Astrocyte (in vitro differentiated cells and primary cell): ENCODE results near the gene DNAH3. TPM values are rescaled to one million over a fixed set of nuclear protein-coding genes. Genes with fewer than 3 reads are reported as not detected.

Experiments
- DNase-seq: peaks from one replicate; pipeline ENCODE4 v3.0.0-alpha.2; 2010; ENCODE audit warnings: low read depth
- FAIRE-seq: peaks from 2 replicates; lab custom pipeline; 2011; peaks lifted over from hg19 to GRCh38; lab: Jason Lieb, UNC
- H2AFZ ChIP-seq: 2 replicates; pipeline ENCODE4 v1.6.0; 2012; ENCODE audit warnings: low read depth, low read length, inconsistent platforms
- H3K27ac ChIP-seq: 2 replicates; pipeline ENCODE4 v1.5.1; 2011; ENCODE audit warnings: low read depth, low read length, inconsistent platforms
- H3K27me3 ChIP-seq: 2 replicates; pipeline ENCODE4 v1.6.0; 2011; ENCODE audit warnings: low read length, inconsistent platforms; ENCODE audit not compliant: insufficient read depth
- H3K36me3 ChIP-seq: 2 replicates; pipeline ENCODE4 v1.5.1; 2011; ENCODE audit warnings: low read length, inconsistent platforms; ENCODE audit not compliant: insufficient read depth
- H3K4me1 ChIP-seq: 2 replicates; pipeline ENCODE4 v1.5.1; 2011; ENCODE audit warnings: low read length, inconsistent platforms; ENCODE audit not compliant: insufficient read depth
- H3K4me2 ChIP-seq: 2 replicates; pipeline ENCODE4 v1.6.0; 2012; ENCODE audit warnings: low read length, inconsistent platforms
- H3K4me3 ChIP-seq: 2 replicates; pipeline ENCODE4 v1.5.1; 2011; ENCODE audit warnings: low read depth, mild to moderate bottlenecking, low read length, inconsistent platforms; ENCODE audit not compliant: insufficient read depth
- H3K79me2 ChIP-seq: 2 replicates; pipeline ENCODE4 v1.6.0; 2012; ENCODE audit warnings: mild to moderate bottlenecking, low read length, inconsistent platforms; ENCODE audit not compliant: insufficient read depth
- H3K9ac ChIP-seq: 2 replicates; pipeline ENCODE4 v1.6.0; 2012; ENCODE audit warnings: mild to moderate bottlenecking, low read length, inconsistent platforms
- H3K9me3 ChIP-seq: 2 replicates; pipeline ENCODE4 v1.5.1; 2012; ENCODE audit warnings: low read depth, mild to moderate bottlenecking, low read length, inconsistent platforms; ENCODE audit not compliant: insufficient read depth
- H4K20me1 ChIP-seq: 2 replicates; pipeline ENCODE4 v1.6.0; 2012; ENCODE audit warnings: low read length, inconsistent platforms; ENCODE audit not compliant: insufficient read depth
- H3K27ac Mint-ChIP-seq: one replicate; pipeline ENCODE4 v1.8.0; 2021; ENCODE audit warnings: mild to moderate bottlenecking, mixed read lengths; ENCODE audit not compliant: unreplicated experiment
- H3K27me3 Mint-ChIP-seq: one replicate; pipeline ENCODE4 v1.8.0; 2021; ENCODE audit warnings: low read depth, mixed read lengths; ENCODE audit not compliant: unreplicated experiment
- H3K36me3 Mint-ChIP-seq: one replicate; pipeline ENCODE4 v1.8.0; 2021; ENCODE audit warnings: low read depth, mixed read lengths; ENCODE audit not compliant: unreplicated experiment
- H3K4me1 Mint-ChIP-seq: one replicate; pipeline ENCODE4 v1.8.0; 2021; ENCODE audit warnings: low read depth, mixed read lengths; ENCODE audit not compliant: unreplicated experiment
- H3K4me3 Mint-ChIP-seq: one replicate; pipeline ENCODE4 v1.8.0; 2021; ENCODE audit warnings: mild to moderate bottlenecking, moderate library complexity, mixed read lengths; ENCODE audit not compliant: unreplicated experiment
- H3K9me3 Mint-ChIP-seq: one replicate; pipeline ENCODE4 v1.8.0; 2021; ENCODE audit warnings: mild to moderate bottlenecking, mixed read lengths; ENCODE audit not compliant: unreplicated experiment
- CTCF ChIP-seq: IDR thresholded peaks from 2 replicates; pipeline ENCODE4 v1.5.1; 2011; ENCODE audit warnings: low read depth, mild to moderate bottlenecking, inconsistent platforms, low read length, moderate library complexity; ENCODE audit not compliant: insufficient read depth
- EZH2 ChIP-seq: IDR thresholded peaks from 2 replicates; pipeline ENCODE4 v1.6.1; 2012; ENCODE audit warnings: mild to moderate bottlenecking, low read length, inconsistent platforms; ENCODE audit not compliant: insufficient read depth
- total RNA-seq: library from RNA; stranded (reverse); gene quantifications from 2 replicates; pipeline ENCODE4 v1.2.1, GENCODE V29; 2021

The DNAH3 gene
- total RNA-seq, 1 donor from 2014 or later = not detected

GRCh38 chr16:21145738-21146137, 4.9 kb downstream of the DNAH3 start:
- Histone ChIP-seq H3K27me3 (peaks cover 13% of the 10 kb centered on the region), H2AFZ (no peak overlapping the region), H3K4me3 (no peak overlapping the region), H3K79me2 (no peaks in the 10 kb centered on the region), H3K9me3 (no peaks in the 10 kb centered on the region), H3K36me3 (no peaks in the 10 kb centered on the region), H3K27ac (no peak overlapping the region), H4K20me1 (no peaks in the 10 kb centered on the region), H3K4me2 (no peak overlapping the region), H3K9ac (no peak overlapping the region), H3K4me1 (peaks cover 5% of the 10 kb centered on the region)
- FAIRE-seq = no peak
- TF ChIP-seq CTCF = no peak
- TF ChIP-seq EZH2 = no peak
- no peak for DNase-seq
- Mint-ChIP-seq H3K4me1 (peaks cover 2% of the 10 kb centered on the region), H3K36me3 (no peaks in the 10 kb centered on the region), H3K9me3 (peaks cover 2% of the 10 kb centered on the region), H3K27ac (no peak overlapping the region), H3K27me3 (peaks cover 15% of the 10 kb centered on the region), H3K4me3 (no peak overlapping the region)

GRCh38 chr16:21134053-21134452, 16.6 kb downstream of the DNAH3 start:
- TF ChIP-seq CTCF (no peak), EZH2 (no peak)
- Histone ChIP-seq H2AFZ (no peak overlapping the region), H3K9me3 (no peaks in the 10 kb centered on the region), H3K27me3 (no peaks in the 10 kb centered on the region), H3K9ac (no peak overlapping the region), H3K4me3 (no peak overlapping the region), H3K4me2 (no peak overlapping the region), H3K27ac (no peak overlapping the region), H3K36me3 (no peaks in the 10 kb centered on the region), H4K20me1 (no peaks in the 10 kb centered on the region), H3K79me2 (no peaks in the 10 kb centered on the region), H3K4me1 (no peaks in the 10 kb centered on the region)
- DNase-seq (no peak), FAIRE-seq (no peak)
- no peaks in the 10 kb centered on the region for H3K4me1 Mint-ChIP-seq
- H3K36me3 Mint-ChIP-seq = no peaks in the 10 kb centered on the region
- no peak overlapping the region for H3K4me3 Mint-ChIP-seq
- H3K27me3 Mint-ChIP-seq = peaks cover 14% of the 10 kb centered on the region
- no peak overlapping the region for H3K27ac Mint-ChIP-seq
- H3K9me3 Mint-ChIP-seq = no peaks in the 10 kb centered on the region

GRCh38 chr16:21130811-21131210, 19.8 kb downstream of the DNAH3 start:
- no peaks in the 10 kb centered on the region for H3K36me3 Mint-ChIP-seq
- Histone ChIP-seq H3K36me3 (no peaks in the 10 kb centered on the region), H3K4me1 (no peaks in the 10 kb centered on the region), H4K20me1 (no peaks in the 10 kb centered on the region), H3K4me3 (no peak overlapping the region), H3K9ac (no peak overlapping the region), H3K9me3 (no peaks in the 10 kb centered on the region), H3K27ac (no peak overlapping the region), H3K4me2 (no peak overlapping the region), H3K79me2 (no peaks in the 10 kb centered on the region), H2AFZ (no peak overlapping the region), H3K27me3 (no peaks in the 10 kb centered on the region)
- H3K4me3 Mint-ChIP-seq = no peak overlapping the region
- no peaks in the 10 kb centered on the region for H3K4me1 Mint-ChIP-seq
- no peak for FAIRE-seq
- H3K27ac Mint-ChIP-seq = no peak overlapping the region
- TF ChIP-seq EZH2 (no peak), CTCF (no peak)
- no peak for DNase-seq
- H3K9me3 Mint-ChIP-seq = no peaks in the 10 kb centered on the region
- H3K27me3 Mint-ChIP-seq = peaks cover 18% of the 10 kb centered on the region
